ENCODE data around the gene AFAP1.

Gene AFAP1

DNA sequence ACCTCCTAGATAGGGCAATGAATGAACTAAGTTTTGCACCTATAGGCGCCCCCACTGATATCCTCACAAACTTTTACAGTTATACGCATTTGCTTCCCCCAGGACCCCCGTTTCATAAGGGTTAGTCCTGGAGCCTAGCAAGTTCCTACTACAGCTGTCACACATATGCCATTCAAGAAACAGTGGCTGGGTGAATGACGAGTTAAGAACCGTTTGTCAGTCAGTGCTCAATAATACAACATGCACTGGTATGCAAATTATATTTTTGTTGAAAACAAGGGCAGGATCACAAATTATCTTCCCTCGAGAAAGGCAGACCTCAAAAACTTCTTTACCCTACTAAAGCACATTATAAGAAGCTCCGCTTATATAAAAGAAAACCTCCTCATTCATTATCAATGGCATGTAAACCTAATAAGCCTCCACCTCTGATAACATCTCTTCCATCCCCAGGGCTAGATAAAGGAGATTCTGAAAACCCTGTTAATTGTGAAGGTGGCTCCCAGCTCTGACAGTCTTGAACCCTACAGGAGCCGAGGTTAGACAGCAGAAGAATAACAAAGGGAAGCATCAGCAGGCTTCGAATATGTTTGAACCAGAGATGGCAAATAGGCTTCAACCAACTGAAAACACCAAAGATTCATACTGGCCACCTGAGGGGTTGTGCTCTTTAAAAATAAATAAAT is 40.3 kb downstream of the AFAP1 start:
- DNase-seq (ENCODE audit: low spot score): no peak
- TF ChIP-seq, protein P1, sequence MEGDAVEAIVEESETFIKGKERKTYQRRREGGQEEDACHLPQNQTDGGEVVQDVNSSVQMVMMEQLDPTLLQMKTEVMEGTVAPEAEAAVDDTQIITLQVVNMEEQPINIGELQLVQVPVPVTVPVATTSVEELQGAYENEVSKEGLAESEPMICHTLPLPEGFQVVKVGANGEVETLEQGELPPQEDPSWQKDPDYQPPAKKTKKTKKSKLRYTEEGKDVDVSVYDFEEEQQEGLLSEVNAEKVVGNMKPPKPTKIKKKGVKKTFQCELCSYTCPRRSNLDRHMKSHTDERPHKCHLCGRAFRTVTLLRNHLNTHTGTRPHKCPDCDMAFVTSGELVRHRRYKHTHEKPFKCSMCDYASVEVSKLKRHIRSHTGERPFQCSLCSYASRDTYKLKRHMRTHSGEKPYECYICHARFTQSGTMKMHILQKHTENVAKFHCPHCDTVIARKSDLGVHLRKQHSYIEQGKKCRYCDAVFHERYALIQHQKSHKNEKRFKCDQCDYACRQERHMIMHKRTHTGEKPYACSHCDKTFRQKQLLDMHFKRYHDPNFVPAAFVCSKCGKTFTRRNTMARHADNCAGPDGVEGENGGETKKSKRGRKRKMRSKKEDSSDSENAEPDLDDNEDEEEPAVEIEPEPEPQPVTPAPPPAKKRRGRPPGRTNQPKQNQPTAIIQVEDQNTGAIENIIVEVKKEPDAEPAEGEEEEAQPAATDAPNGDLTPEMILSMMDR (IDR thresholded peaks at IDR 0.05; ENCODE audit: borderline replicate concordance, control extremely low read depth, extremely low read depth, insufficient read depth, missing control alignments): no peak
- in situ Hi-C loops (cut with MboI; ENCODE audit: low sequenced_read_pairs, unreplicated experiment): no loop called here

DNA sequence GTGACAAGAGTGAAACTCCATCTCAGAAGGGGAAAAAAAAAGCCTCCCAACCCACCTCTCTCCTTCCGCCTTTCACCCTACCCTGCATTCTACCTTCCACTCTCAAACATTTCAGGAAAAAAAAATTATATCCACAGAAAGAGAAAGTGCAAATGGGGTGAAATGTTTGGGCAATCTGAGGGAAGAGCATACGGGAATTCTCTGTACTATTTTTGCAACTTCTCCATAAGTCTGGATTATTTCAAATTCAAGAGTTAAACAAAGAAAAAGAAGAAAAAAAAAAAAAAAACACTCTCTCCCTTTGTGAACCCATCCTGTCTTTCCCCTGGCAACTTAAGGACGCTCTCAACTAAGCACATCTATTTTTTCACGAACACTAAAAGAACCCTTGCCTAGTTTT is 41.3 kb downstream of the AFAP1 start:
- TF ChIP-seq, protein P1 (IDR thresholded peaks at IDR 0.05; ENCODE audit: borderline replicate concordance, control extremely low read depth, extremely low read depth, insufficient read depth, missing control alignments): no peak
- DNase-seq (ENCODE audit: low spot score): no peak
- in situ Hi-C loops (cut with MboI; ENCODE audit: low sequenced_read_pairs, unreplicated experiment): no loop called here

DNA sequence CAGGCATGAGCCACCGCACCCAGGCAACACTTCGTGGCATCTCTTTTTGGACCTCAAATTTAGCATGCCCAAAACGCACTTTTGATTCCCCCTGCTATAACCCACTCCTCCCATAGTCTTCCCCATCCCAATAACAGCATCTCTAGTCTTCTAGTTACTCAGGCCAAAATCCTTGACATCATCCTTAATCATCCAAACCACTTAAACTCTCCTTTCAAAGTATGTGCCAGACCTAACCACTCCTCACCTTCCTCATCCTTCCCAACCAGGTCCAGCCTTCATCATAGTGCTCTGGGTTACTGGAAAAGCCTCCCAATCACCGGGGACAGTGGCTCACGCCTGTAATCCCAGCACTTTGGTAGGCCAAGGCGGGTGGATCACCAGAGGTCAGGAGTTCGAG is 41.9 kb downstream of the AFAP1 start:
- TF ChIP-seq, protein P1 (IDR thresholded peaks at IDR 0.05; ENCODE audit: borderline replicate concordance, control extremely low read depth, extremely low read depth, insufficient read depth, missing control alignments): no peak

DNA sequence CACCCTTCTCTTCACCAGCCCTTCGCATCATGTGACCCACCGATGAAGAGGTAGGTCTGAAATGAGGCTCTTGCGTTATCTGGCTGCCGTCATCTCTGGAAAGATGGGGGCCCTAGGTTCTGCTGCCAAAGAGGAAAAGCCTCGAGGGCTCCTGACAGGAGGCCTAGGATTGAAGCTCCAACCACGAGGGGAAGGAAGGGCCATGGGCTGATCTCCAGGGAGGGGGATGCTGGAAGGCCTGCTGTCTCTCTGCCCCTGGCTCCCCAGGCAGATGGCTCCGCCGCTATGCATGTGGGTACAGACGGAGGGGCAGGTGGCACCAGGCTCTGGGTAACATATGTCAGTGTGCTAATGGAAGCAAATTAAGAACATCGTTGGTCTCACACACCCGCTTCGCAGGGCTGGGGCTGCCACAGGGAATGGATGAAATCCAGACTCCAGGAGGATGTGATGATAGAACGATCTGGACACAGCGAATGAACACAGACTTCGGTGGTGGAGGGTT is 44.9 kb downstream of the AFAP1 start:
- in situ Hi-C loops (cut with MboI; ENCODE audit: low sequenced_read_pairs, unreplicated experiment): no loop called here
- DNase-seq (ENCODE audit: low spot score): no peak
- TF ChIP-seq, protein P1 (IDR thresholded peaks at IDR 0.05; ENCODE audit: borderline replicate concordance, control extremely low read depth, extremely low read depth, insufficient read depth, missing control alignments): no peak

More for the DNA sequence above, 41.9 kb downstream of the AFAP1 start:
- in situ Hi-C loops (cut with MboI; ENCODE audit: low sequenced_read_pairs, unreplicated experiment): no loop called here
- no peak for DNase-seq (ENCODE audit: low spot score)

DNA sequence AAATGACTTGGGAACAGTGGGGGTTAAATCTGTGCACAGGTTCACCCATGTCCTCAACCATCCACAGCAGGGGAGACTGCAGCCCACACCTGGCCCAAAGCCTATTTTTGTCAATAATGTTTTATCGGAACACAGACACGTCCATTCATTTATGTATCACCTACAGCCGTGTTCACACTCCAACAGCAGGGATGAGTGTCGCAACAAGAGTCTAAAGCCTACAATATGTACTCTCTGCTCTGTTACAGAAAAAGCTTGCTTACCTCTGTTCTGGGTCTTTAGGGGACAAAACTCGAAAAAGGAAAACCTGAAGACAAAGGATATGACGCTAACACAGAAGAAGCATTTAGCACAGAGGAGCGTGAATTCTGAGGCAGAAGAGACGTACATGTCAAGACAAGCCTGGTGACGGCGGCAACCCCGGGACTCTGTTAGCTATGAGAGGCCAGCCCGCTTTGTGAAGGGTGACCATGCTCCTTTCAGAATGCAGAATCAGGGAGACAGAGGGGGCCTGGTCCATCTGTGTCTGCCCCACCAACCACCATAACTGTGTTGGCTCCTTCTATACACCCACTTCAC is 45.5 kb downstream of the AFAP1 start:
- TF ChIP-seq, protein P1 (IDR thresholded peaks at IDR 0.05; ENCODE audit: borderline replicate concordance, control extremely low read depth, extremely low read depth, insufficient read depth, missing control alignments): no peak
- in situ Hi-C loops (cut with MboI; ENCODE audit: low sequenced_read_pairs, unreplicated experiment): no loop called here
- DNase-seq (ENCODE audit: low spot score): no peak

DNA sequence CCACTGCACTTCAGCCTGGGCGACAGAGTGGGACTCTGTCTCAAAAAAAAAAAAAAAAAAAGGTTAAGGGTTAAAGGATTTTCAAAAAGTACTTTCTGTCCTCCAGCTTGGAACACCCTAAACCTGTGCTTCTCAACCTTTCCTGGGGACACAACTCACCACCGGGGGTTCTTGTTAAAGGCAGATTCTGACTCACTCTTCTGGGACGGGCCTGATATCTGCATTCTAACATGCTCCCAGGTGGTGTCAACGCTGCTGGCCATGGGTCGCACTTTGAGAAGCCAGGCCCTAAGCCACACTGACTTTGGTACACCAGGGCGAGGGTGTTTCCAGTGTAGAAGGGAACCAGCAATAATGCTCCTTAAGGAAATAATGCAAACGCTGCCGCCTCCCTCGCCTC is 46.1 kb downstream of the AFAP1 start:
- DNase-seq (ENCODE audit: low spot score): no peak
- TF ChIP-seq, protein P1 (IDR thresholded peaks at IDR 0.05; ENCODE audit: borderline replicate concordance, control extremely low read depth, extremely low read depth, insufficient read depth, missing control alignments): no peak
- in situ Hi-C loops (cut with MboI; ENCODE audit: low sequenced_read_pairs, unreplicated experiment): no loop called here
